Erythroblast (primary cell): ENCODE measurements around the gene RIT2.

Experiments
- GATA1 ChIP-seq: IDR thresholded peaks from 2 replicates; pipeline ENCODE4 v1.6.1; 2011; ENCODE audit warnings: low read depth, mild to moderate bottlenecking, control low read depth, low read length, moderate library complexity
- POLR2A ChIP-seq: IDR thresholded peaks from 2 replicates; pipeline ENCODE4 v1.6.1; 2011; ENCODE audit warnings: mild to moderate bottlenecking, low read length

GRCh38 chr18:43017622-43018021 lies 97.9 kb downstream of the RIT2 start:
- TF ChIP-seq POLR2A (no peak), GATA1 (no peak)
